HFFc6 (cell line): ENCODE results near the gene SPACA5. TPM values are rescaled to one million over a fixed set of nuclear protein-coding genes. Genes with fewer than 3 reads are reported as not detected.
"Not testable (repeated sequence)": the region's sequence is repeated elsewhere in the genome, so short reads cannot be mapped to it uniquely, and the experiment has no call there.

Experiments
- DNase-seq: peaks from one replicate; pipeline ENCODE4 v3.0.0-alpha.2; 2018
- H3K27ac Mint-ChIP-seq: 2 replicates; pipeline ENCODE4 v1.8.0; 2020; ENCODE audit warnings: mild to moderate bottlenecking, mixed read lengths
- H3K27me3 Mint-ChIP-seq: 2 replicates; pipeline ENCODE4 v1.8.0; 2021; ENCODE audit warnings: mild to moderate bottlenecking, moderate library complexity, mixed read lengths; ENCODE audit not compliant: insufficient read depth
- H3K36me3 Mint-ChIP-seq: 2 replicates; pipeline ENCODE4 v1.8.0; 2021; ENCODE audit warnings: low read depth, mixed read lengths
- H3K4me1 Mint-ChIP-seq: 2 replicates; pipeline ENCODE4 v1.8.0; 2020; ENCODE audit warnings: low read depth, mixed read lengths
- H3K4me3 Mint-ChIP-seq: 2 replicates; pipeline ENCODE4 v1.8.0; 2020; ENCODE audit warnings: mild to moderate bottlenecking, moderate library complexity, mixed read lengths
- H3K9me3 Mint-ChIP-seq: 2 replicates; pipeline ENCODE4 v1.8.0; 2020; ENCODE audit warnings: mild to moderate bottlenecking, mixed read lengths
- total RNA-seq, 6 experiments: library from RNA; stranded (reverse); fragmentation: NEBNext Ultra II Directional; extraction: Animal tissue kit (Norgen Biotek cat#: 25700); gene quantifications; 2 replicates in 1 of 6; 3 replicates in 5 of 6; pipeline ENCODE4 v1.2.3, GENCODE V29; 2021
- TF ChIP-seq, protein P1 (sequence below): fragments of 200-600 bp; sonication (generic); IDR thresholded peaks from 2 replicates; pipeline ENCODE4 v1.5.0; 2021; ENCODE audit warnings: antibody characterized with exemption, mild to moderate bottlenecking

SPACA5 gene
- total RNA-seq, 6 experiments from 2014 or later: not detected

DNA sequence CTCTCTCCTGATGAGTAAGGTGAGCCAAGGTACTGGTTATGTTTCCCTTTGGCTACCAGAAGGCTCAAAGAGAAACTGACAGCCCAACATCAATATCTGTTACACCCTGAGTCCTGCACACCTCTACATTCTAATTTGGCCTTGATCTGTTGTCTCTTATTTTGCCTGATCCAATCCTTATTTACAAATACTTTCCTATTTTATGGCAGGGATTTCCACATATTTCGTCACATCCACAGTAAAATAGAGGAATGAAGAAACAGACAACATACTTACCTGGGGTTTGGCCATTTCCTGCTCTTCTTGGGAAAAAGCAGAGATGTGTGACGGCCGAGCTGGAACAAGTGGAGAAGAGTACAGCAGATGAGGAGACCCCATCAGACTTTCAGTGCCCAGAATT, 4.5 kb upstream of the SPACA5 start:
- Mint-ChIP-seq H3K27ac (no peak overlapping the region), H3K4me3 (peak overlapping the region; percentile 30; the same call in 1 of the 2 replicates), H3K9me3 (no peaks in the 10 kb centered on the region), H3K36me3 (peaks cover 12% of the 10 kb centered on the region), H3K4me1 (peaks cover 14% of the 10 kb centered on the region), H3K27me3 (peaks cover 8% of the 10 kb centered on the region)
- no peak for DNase-seq
- TF ChIP-seq, protein P1, sequence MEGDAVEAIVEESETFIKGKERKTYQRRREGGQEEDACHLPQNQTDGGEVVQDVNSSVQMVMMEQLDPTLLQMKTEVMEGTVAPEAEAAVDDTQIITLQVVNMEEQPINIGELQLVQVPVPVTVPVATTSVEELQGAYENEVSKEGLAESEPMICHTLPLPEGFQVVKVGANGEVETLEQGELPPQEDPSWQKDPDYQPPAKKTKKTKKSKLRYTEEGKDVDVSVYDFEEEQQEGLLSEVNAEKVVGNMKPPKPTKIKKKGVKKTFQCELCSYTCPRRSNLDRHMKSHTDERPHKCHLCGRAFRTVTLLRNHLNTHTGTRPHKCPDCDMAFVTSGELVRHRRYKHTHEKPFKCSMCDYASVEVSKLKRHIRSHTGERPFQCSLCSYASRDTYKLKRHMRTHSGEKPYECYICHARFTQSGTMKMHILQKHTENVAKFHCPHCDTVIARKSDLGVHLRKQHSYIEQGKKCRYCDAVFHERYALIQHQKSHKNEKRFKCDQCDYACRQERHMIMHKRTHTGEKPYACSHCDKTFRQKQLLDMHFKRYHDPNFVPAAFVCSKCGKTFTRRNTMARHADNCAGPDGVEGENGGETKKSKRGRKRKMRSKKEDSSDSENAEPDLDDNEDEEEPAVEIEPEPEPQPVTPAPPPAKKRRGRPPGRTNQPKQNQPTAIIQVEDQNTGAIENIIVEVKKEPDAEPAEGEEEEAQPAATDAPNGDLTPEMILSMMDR: no peak

DNA sequence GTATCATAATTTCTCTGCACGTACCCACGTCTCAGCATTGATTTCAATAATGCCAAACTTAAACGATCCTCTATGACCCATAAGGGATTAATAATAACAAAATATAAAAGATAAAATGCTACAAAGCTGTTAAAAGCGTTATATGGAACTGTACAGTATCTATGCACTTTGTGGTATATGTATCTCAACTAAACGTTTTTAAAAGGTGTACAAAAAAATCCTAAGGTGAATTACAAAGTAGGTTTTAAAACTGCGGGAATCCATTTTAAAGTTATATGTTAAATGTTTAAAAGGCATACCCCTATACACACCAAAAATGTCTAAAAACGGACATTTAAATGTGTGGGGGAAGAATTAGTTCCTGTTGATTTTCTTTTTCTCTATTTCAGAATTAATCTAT, 3.9 kb upstream of the SPACA5 start:
- Mint-ChIP-seq H3K4me1 (peaks cover 14% of the 10 kb centered on the region), H3K4me3 (peak overlapping the region; percentile 95), H3K36me3 (peaks cover 12% of the 10 kb centered on the region), H3K9me3 (no peaks in the 10 kb centered on the region), H3K27me3 (peaks cover 8% of the 10 kb centered on the region), H3K27ac (no peak overlapping the region)
- TF ChIP-seq, protein P1: no peak
- DNase-seq: no peak

DNA sequence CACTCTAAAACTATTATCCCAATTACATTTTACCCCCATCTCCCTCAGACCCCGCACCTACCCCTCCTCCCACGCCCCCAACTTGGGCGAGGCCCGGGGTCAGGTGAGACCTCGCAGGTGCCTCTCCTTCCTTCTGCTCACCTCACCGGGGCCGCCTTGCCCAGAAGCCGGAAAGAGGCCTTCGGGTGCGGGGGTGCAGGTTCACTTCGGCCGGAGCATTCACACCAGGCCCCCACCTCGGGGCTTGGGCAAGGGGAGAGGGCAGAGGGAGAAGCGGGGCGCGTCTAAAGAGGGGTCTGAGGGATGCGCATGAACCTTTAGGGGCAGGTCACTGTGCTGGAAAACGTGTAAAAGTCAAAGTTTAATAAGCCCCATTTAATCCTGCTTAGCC, 3.4 kb upstream of the SPACA5 start:
- H3K36me3 Mint-ChIP-seq: peaks cover 12% of the 10 kb centered on the region

DNA sequence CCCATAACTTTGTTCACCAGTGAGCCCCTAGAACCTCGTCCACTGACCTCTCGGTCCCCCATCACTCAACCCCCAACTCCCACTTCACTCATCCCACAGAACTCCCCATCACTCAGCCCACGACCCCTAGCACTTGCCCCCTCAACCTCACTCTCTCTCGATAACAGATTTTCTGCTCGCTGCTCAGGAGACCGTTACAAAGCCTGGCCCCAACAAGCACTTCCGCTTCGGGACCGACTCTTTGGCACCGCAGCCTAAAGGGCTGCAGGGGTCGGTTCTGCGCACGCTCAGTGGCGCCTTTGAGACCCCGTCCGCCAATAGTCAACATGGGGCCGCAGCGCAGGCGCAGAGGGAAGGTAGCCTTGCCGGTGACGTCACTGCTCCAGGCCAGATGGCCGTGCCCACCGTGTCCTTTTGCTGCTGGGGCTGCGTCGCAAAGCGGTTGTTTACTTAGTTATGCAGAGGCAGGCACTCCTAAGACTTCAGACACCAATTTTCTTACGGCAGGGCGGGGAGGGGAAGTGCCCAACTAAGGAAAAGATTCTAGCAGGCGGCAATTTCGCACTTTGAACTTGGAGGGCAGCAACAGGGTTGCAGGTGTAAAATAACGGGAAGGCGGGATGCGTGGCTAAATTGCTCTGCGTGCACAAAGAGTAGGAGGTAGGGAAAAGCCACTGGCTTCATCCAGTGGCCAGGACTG, 2.9 kb upstream of the SPACA5 start, which contains the start of gene ZNF182:
Gene ZNF182 (minus strand): TSS at position 232 of the 700 bp plus-strand sequence. CDS start 1,380 bp downstream, outside the sequence.
- TF ChIP-seq, protein P1: no peak
- no peaks in the 10 kb centered on the region for H3K9me3 Mint-ChIP-seq
- peaks cover 14% of the 10 kb centered on the region for H3K4me1 Mint-ChIP-seq
- peak within 1 kb of the TSS; percentile 94 for H3K27ac Mint-ChIP-seq
- peak within 1 kb of the TSS; percentile 95 for H3K4me3 Mint-ChIP-seq
- peaks cover 8% of the 10 kb centered on the region for H3K27me3 Mint-ChIP-seq
- peak; percentile 82 for DNase-seq
- peaks cover 12% of the 10 kb centered on the region for H3K36me3 Mint-ChIP-seq

More for the DNA sequence above, 3.4 kb upstream of the SPACA5 start:
- Mint-ChIP-seq H3K4me1 (peaks cover 14% of the 10 kb centered on the region), H3K27ac (peak overlapping the region; percentile 94), H3K27me3 (peaks cover 8% of the 10 kb centered on the region), H3K9me3 (no peaks in the 10 kb centered on the region), H3K4me3 (peak overlapping the region; percentile 95)
- TF ChIP-seq, protein P1: no peak
- DNase-seq: no peak

DNA sequence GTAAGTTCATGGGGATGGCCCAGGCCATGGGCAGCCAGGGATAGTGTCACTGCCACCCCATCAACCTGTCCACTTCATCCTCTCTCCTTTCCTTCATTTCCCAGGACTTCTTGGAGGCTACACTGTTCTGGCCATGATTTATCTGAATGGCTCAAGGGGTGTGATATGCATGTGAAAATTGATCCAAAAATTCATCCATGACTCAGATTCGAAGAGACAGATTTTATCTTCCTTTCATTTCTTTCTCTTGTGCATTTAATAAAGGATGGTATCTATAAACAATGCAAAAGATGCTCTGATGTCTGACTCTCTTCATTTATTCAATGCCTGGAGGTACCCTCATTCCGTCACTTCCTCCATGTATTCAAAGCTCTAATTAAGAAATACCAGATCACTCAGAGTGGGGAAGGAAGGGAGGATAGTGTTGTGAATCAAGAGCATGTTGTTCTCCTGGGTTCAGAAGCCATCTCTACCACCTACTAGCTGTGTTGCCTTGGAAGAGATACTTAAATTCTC, 2.7 kb downstream of the SPACA5 start:
- H3K4me3 Mint-ChIP-seq, H3K27ac Mint-ChIP-seq, DNase-seq, H3K36me3 Mint-ChIP-seq, H3K9me3 Mint-ChIP-seq, H3K27me3 Mint-ChIP-seq, H3K4me1 Mint-ChIP-seq: not testable (repeated sequence)

DNA sequence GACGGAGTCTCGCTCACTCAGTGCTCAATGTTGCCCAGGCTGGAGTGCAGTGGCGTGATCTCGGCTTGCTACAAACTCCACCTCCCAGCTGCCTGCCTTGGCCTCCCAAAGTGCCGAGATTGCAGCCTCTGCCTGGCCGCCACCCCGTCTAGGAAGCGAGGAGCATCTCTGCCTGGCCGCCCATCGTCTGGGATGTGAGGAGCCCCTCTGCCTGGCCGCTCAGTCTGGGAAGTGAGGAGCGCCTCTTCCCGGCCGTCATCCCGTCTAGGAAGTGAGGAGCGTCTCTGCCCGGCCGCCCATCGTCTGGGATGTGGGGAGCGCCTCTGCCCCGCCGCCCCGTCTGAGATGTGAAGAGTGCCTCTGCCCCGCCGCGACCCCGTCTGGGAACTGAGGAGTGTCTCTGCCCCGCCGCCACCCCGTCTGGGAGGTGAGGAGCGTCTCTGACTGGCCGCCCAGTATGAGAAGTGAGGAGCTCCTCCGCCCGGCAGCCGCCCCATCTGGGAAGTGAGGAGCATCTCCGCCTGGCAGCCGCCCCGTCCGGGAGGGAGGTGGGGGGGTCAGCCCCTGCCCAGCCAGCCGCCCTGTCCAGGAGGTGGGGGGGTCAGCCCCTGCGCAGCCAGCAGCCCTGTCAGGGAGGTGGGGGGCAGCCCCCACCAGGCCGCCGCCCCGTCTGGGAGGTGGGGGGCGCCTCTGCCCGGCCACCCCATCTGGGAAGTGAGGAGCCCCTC, 10.0 kb downstream of the SPACA5 start:
- H3K9me3 Mint-ChIP-seq, H3K27me3 Mint-ChIP-seq, H3K36me3 Mint-ChIP-seq, DNase-seq, H3K4me3 Mint-ChIP-seq, H3K4me1 Mint-ChIP-seq, H3K27ac Mint-ChIP-seq: not testable (repeated sequence)

DNA sequence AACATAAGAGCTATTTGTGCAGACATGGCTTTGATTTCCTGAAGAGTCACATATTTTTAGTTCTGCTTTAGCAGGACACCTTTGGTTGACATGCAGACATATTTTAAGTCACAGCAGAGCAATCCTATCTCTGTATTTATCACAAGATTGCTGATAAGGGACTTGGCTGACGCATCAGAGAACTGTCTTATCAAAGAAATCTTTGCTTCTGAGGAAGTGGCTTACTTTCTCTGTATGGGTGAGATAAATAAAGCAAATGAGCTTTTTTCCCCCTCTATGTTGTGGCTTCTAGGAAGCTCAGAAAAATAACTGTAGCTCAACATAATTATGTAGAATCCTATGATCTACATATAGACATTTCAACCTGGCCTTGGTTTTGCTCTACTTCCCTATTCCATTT, 13.1 kb downstream of the SPACA5 start:
- not testable (repeated sequence) for H3K9me3 Mint-ChIP-seq, H3K4me1 Mint-ChIP-seq, H3K27me3 Mint-ChIP-seq, H3K4me3 Mint-ChIP-seq, H3K36me3 Mint-ChIP-seq, DNase-seq, H3K27ac Mint-ChIP-seq

DNA sequence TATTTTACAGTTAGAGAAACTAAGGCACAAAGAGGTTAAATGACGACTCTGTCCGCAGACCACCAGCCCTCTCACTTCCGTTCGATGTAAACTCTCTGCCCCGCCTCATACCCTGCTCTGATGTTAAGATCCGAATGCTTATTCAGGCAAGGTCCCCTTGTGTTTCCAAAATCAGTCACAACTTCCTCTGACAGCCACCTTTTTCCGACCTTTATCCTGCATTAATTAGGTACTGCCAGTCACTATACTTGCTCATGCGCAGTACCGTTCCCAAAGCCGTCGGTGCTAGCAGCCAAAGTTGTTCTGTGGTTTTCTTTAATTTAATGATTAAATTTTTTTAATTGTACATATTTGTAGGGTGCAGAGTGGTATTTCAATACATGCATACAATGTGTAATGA, 13.7 kb downstream of the SPACA5 start:
- H3K4me1 Mint-ChIP-seq, H3K9me3 Mint-ChIP-seq, DNase-seq, H3K27me3 Mint-ChIP-seq, H3K27ac Mint-ChIP-seq, H3K36me3 Mint-ChIP-seq, H3K4me3 Mint-ChIP-seq: not testable (repeated sequence)
